H1 (cell line): Measurements from ENCODE around the gene OR10G7.

Experiments used
- CEBPB ChIP-seq: IDR thresholded peaks from 2 replicates; pipeline ENCODE4 v1.6.1; 2012; ENCODE audit warnings: low read depth, low read length
- EZH2 ChIP-seq: fragments of 200-600 bp; sonication (generic); IDR thresholded peaks from 2 replicates; pipeline ENCODE4 v1.7.1; 2012; ENCODE audit warnings: low read depth, mild to moderate bottlenecking, moderate library complexity, low read length, inconsistent platforms; ENCODE audit not compliant: severe bottlenecking
- POLR2A ChIP-seq, 2 experiments: IDR thresholded peaks; 1 replicate in 1 of 2; 2 replicates in 1 of 2; pipeline ENCODE4 v1.6.1; 2011; ENCODE audit warnings: low read depth in 2 of 2, low read length in 2 of 2, mild to moderate bottlenecking in 2 of 2; ENCODE audit errors: control extremely low read depth in 1 of 2
- POLR2AphosphoS5 ChIP-seq: IDR thresholded peaks from 2 replicates; pipeline ENCODE4 v1.6.1; 2011; ENCODE audit warnings: low read depth, low read length
- RAD21 ChIP-seq, 2 experiments: IDR thresholded peaks in 1 of 2; conservative IDR thresholded peaks in 1 of 2; 2 replicates each; pipeline ENCODE4 v1.6.1; 2011; ENCODE audit warnings: low read depth in 2 of 2, low read length in 2 of 2, improper control_type of control experiment in 1 of 2, inconsistent platforms in 1 of 2, mild to moderate bottlenecking in 1 of 2, moderate library complexity in 1 of 2
- RBBP5 ChIP-seq: IDR thresholded peaks from 2 replicates; pipeline ENCODE4 v1.7.1; 2012; ENCODE audit warnings: low read depth, mild to moderate bottlenecking, inconsistent platforms, low read length, moderate library complexity, borderline replicate concordance
- TBP ChIP-seq: IDR thresholded peaks from 2 replicates; pipeline ENCODE4 v1.6.1; 2011; ENCODE audit warnings: low read depth, low read length, improper control_type of control experiment
- YY1 ChIP-seq: IDR thresholded peaks from 2 replicates; pipeline ENCODE4 v1.6.1; 2011; ENCODE audit warnings: low read depth, mild to moderate bottlenecking, low read length
- TF ChIP-seq, protein P1 (sequence below): IDR thresholded peaks from 2 replicates; pipeline ENCODE4 v1.6.1; 2012; ENCODE audit warnings: low read length, inconsistent platforms

DNA sequence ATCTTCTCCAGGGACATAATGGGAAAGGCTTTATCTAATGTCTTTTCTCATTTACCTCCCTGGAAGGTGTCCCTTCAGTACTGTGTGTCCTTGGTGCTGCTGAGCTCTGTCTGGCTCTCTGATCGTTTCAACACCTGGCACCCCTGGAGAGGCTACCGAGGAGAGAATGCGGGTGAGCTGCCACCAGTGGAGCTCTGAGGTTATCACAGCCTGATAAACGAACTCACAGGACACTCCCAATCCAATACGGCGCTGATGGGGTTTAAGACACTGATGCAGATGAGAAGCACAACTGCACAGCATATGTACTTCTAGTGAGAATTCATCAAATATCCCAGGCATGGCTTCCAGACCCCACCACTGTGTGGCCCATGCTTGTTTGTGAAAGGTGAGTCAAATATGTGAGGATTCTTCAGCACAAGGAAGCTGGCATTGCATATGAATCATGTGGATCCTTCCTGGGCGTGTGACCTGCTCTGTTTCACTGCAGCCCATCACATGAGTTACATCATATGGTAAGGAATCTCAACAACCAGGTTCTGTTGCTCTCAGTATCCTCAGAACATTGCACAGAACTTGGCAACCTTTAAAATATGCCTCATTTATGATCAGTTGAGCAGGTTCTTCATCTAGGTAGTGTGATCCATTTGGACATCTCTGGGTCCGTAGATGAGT is 39.3 kb upstream of the OR10G7 start:
- TF ChIP-seq CEBPB (no peak), EZH2 (no peak), POLR2A (IDR thresholded peaks at IDR 0.05; ENCODE audit: control extremely low read depth in 1 of 2, low read depth in 2 of 2, low read length in 2 of 2) (no peak), POLR2AphosphoS5 (no peak), YY1 (no peak), TBP (no peak), RAD21 (IDR thresholded peaks at IDR 0.05 in 1 of 2, conservative IDR thresholded peaks at IDR 0.05 in 1 of 2; ENCODE audit: low read depth in 2 of 2, low read length in 2 of 2) (no peak), RBBP5 (no peak)
- TF ChIP-seq, protein P1, sequence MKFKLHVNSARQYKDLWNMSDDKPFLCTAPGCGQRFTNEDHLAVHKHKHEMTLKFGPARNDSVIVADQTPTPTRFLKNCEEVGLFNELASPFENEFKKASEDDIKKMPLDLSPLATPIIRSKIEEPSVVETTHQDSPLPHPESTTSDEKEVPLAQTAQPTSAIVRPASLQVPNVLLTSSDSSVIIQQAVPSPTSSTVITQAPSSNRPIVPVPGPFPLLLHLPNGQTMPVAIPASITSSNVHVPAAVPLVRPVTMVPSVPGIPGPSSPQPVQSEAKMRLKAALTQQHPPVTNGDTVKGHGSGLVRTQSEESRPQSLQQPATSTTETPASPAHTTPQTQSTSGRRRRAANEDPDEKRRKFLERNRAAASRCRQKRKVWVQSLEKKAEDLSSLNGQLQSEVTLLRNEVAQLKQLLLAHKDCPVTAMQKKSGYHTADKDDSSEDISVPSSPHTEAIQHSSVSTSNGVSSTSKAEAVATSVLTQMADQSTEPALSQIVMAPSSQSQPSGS: no peak
